Measurements from ENCODE around the gene FAM185A. TPM values are rescaled to one million over a fixed set of nuclear protein-coding genes. Genes with fewer than 3 reads are reported as not detected.
"Not testable (repeated sequence)": the region's sequence is repeated elsewhere in the genome, so short reads cannot be mapped to it uniquely, and the experiment has no call there.

Gene FAM185A
- total and polyA plus RNA-seq, 2 of the 4 experiments (the other 2 are of a cell fraction) = 3.6 to 4.3 TPM

DNA sequence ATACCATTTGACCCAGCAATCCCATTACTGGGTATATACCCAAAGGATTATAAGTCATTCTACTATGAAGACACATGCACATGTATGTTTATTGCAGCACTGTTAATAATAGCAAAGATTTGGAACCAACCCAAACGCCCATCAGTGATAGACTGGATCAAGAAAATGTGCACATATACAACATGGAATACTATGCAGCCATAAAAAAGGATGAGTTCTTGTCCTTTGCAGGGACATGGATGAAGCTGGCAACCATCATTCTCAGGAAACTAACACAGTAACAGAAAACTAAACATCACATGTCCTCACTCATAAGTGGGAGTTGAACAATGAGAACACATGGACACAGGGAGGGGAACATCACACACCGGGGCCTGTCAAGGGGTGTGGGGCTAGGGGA is 19.1 kb upstream of the FAM185A start:
- H3K9me3 ChIP-seq (ENCODE audit: control insufficient read depth, insufficient read depth, low read length); H2BK120ac ChIP-seq (ENCODE audit: low read depth, low read length); H3K79me1 ChIP-seq (ENCODE audit: low read depth in 1 of 2, low read length in 2 of 2); H4K20me1 ChIP-seq (ENCODE audit: insufficient read depth, low read length); H2AK5ac ChIP-seq (ENCODE audit: low read depth, low read length); H2BK5ac ChIP-seq (ENCODE audit: low read depth, low read length, poor library complexity, severe bottlenecking); H2AFZ ChIP-seq (replicated peaks; ENCODE audit: low read length, poor library complexity); ATAC-seq (ENCODE audit: low read depth); H3K27me3 ChIP-seq (ENCODE audit: control insufficient read depth, insufficient read depth, low read length); H3K27ac ChIP-seq (ENCODE audit: insufficient read depth, low read length); H2BK20ac ChIP-seq (ENCODE audit: low read depth, low read length); H2AK9ac ChIP-seq (replicated peaks; ENCODE audit: low read depth, low read length, poor library complexity); CTCF ChIA-PET; H3K9me1 ChIP-seq (ENCODE audit: insufficient read depth, low read length); dilution Hi-C loops (cut with HindIII; ENCODE audit: low sequenced_read_pairs, unreplicated experiment); H3K23ac ChIP-seq (ENCODE audit: low read depth, low read length); intact Hi-C loops (cut with micrococcal nuclease); H3K4me2 ChIP-seq (ENCODE audit: low read depth, low read length); H3K36me3 ChIP-seq (ENCODE audit: control insufficient read depth, insufficient read depth, low read length); H3K4ac ChIP-seq (ENCODE audit: low read depth, low read length); H2BK15ac ChIP-seq (ENCODE audit: low read depth, low read length); POLR2A ChIA-PET (ENCODE audit: unreplicated experiment); H4K8ac ChIP-seq (ENCODE audit: low read depth in 2 of 2, low read length in 2 of 2); in situ Hi-C loops (cut with MboI; ENCODE audit: low sequenced_read_pairs); H3K14ac ChIP-seq (replicated peaks; ENCODE audit: low read depth, low read length); H3K4me3 ChIP-seq (ENCODE audit: insufficient read depth, low read depth, low read length); BruUV-seq (replicated peaks); DNase-seq; H4K5ac ChIP-seq (ENCODE audit: low read depth, low read length); H3K56ac ChIP-seq (ENCODE audit: extremely low read depth, insufficient read depth, low read length); H3K9ac ChIP-seq (ENCODE audit: low read depth, low read length); H4K91ac ChIP-seq (ENCODE audit: insufficient read depth, low read depth, low read length); H3K4me1 ChIP-seq (ENCODE audit: control insufficient read depth, insufficient read depth, low read length); H3K18ac ChIP-seq (ENCODE audit: low read depth, low read length): not testable (repeated sequence)
- no CpG with 5 or more reads among the region's 2 CpGs for WGBS, 2 experiments (ENCODE audit: extremely low coverage in 2 of 2, insufficient read length in 1 of 2)

DNA sequence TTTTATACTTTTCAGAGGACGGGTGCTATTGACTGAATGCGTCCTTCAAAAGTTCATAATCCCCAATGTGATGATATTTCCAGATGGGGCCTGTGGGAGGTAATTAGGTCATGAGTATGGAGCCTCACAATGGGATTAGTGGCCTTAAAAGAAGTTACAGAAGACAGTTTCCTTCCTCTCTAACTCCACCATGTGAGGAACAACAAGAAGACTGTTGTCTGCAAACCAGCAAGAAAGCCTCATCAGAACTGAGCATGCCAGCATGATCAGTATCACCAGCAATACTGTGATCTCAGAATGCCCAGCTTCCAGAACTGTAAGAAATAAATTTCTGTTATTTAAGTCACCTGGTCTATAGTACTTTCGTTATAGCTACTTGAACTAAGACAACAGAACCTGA is 18.4 kb upstream of the FAM185A start:
- DNase-seq; H3K27ac ChIP-seq (ENCODE audit: insufficient read depth, low read length); H2AFZ ChIP-seq (replicated peaks; ENCODE audit: low read length, poor library complexity); H3K56ac ChIP-seq (ENCODE audit: extremely low read depth, insufficient read depth, low read length); H3K27me3 ChIP-seq (ENCODE audit: control insufficient read depth, insufficient read depth, low read length); ATAC-seq (ENCODE audit: low read depth); H2BK15ac ChIP-seq (ENCODE audit: low read depth, low read length); H4K8ac ChIP-seq (ENCODE audit: low read depth in 2 of 2, low read length in 2 of 2); H3K36me3 ChIP-seq (ENCODE audit: control insufficient read depth, insufficient read depth, low read length); H3K4ac ChIP-seq (ENCODE audit: low read depth, low read length); H2AK9ac ChIP-seq (replicated peaks; ENCODE audit: low read depth, low read length, poor library complexity); in situ Hi-C loops (cut with MboI; ENCODE audit: low sequenced_read_pairs); H4K5ac ChIP-seq (ENCODE audit: low read depth, low read length); H3K4me3 ChIP-seq (ENCODE audit: insufficient read depth, low read depth, low read length); H3K9ac ChIP-seq (ENCODE audit: low read depth, low read length); H4K91ac ChIP-seq (ENCODE audit: insufficient read depth, low read depth, low read length); H3K18ac ChIP-seq (ENCODE audit: low read depth, low read length); H3K9me3 ChIP-seq (ENCODE audit: control insufficient read depth, insufficient read depth, low read length); H3K14ac ChIP-seq (replicated peaks; ENCODE audit: low read depth, low read length); H3K23ac ChIP-seq (ENCODE audit: low read depth, low read length); H3K4me1 ChIP-seq (ENCODE audit: control insufficient read depth, insufficient read depth, low read length); intact Hi-C loops (cut with micrococcal nuclease); H3K4me2 ChIP-seq (ENCODE audit: low read depth, low read length); H4K20me1 ChIP-seq (ENCODE audit: insufficient read depth, low read length); H2AK5ac ChIP-seq (ENCODE audit: low read depth, low read length); H2BK20ac ChIP-seq (ENCODE audit: low read depth, low read length); dilution Hi-C loops (cut with HindIII; ENCODE audit: low sequenced_read_pairs, unreplicated experiment); H2BK120ac ChIP-seq (ENCODE audit: low read depth, low read length); POLR2A ChIA-PET (ENCODE audit: unreplicated experiment); H3K79me1 ChIP-seq (ENCODE audit: low read depth in 1 of 2, low read length in 2 of 2); H2BK5ac ChIP-seq (ENCODE audit: low read depth, low read length, poor library complexity, severe bottlenecking); H3K9me1 ChIP-seq (ENCODE audit: insufficient read depth, low read length); BruUV-seq (replicated peaks): not testable (repeated sequence)
- WGBS, 2 experiments (ENCODE audit: extremely low coverage in 2 of 2, insufficient read length in 1 of 2) = no CpG with 5 or more reads among the region's 3 CpGs
- CTCF ChIA-PET = interaction anchor here (0.5 kb wide), 1 partner anchor 14 kb away, joined by 3 read pairs; no protein-coding TSS in a partner anchor
